ES-I3 (cell line): ENCODE data around the gene DNAJB5.
"Not testable (repeated sequence)": the region's sequence is repeated elsewhere in the genome, so short reads cannot be mapped to it uniquely, and the experiment has no call there.

Source experiments
- H3K36me3 ChIP-seq: 2 replicates; pipeline ENCODE4 v1.6.1; 2013; ENCODE audit warnings: mild to moderate bottlenecking, low read length, control low read depth, moderate library complexity; ENCODE audit not compliant: insufficient read depth
- H3K4me1 ChIP-seq: 2 replicates; pipeline ENCODE4 v1.6.1; 2013; ENCODE audit warnings: mild to moderate bottlenecking, control low read depth, low read length; ENCODE audit not compliant: insufficient read depth
- H3K9ac ChIP-seq: 2 replicates; pipeline ENCODE4 v1.6.1; 2013; ENCODE audit warnings: low read depth, mild to moderate bottlenecking, low read length, moderate library complexity
- H3K9me3 ChIP-seq: 2 replicates; pipeline ENCODE4 v1.6.1; 2013; ENCODE audit warnings: mild to moderate bottlenecking, low read length, moderate library complexity; ENCODE audit not compliant: control insufficient read depth, insufficient read depth

DNAJB5 gene

DNA sequence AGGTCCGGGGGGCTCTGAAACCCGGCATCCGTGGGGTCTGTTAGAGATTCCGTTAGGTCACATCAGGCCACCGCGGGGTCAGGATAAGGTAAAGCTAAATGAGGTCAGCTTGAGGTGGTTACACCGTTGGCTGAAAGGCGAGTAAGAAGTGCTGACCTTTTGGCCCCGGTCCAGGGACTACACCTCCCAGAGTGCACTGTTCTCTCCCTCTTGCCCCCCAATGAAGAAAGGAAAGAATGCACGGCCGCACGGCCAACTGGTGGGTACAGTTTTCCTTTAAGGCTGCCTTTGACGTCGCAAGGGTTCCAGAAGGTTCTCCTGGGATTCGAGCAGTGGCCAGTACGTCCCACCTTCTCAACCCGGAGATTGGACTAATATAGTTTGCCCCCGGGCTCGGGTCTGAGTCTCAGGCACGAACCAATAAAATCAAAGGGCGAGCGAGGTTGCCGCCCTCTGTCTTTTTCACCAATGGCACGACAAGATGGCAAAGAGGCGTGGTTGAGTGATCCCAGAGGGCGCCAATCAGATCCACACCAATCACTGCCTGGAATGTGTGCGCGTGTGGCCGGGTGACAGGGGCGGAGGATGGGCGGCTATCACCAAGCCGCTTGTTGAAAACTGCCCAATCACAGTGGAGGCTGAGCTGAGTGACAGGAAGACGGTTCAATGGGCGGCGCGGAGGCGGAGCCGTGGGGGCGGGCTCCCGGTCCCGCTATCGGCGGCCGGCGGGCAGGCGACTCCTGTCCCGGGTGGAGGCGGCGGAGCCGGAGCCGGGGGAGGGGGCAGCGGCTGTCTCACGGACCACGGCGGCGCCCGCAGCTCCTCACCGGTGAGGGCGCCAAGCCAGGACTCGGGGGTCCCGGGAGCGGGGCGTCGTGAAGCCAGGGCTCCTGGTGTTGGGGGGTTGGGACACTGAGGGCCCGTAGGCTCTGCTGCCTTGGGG lies at the start of gene DNAJB5:
Gene DNAJB5 (plus strand): TSS at position 743 of the 943 bp plus-strand sequence. CDS start 886 bp downstream, outside the sequence.
- H3K9me3 ChIP-seq = no peaks in the 10 kb centered on the region
- no peaks in the 10 kb centered on the region for H3K36me3 ChIP-seq
- H3K4me1 ChIP-seq = peaks cover 40% of the 10 kb centered on the region
- peak within 1 kb of the TSS; percentile 76 for H3K9ac ChIP-seq

DNA sequence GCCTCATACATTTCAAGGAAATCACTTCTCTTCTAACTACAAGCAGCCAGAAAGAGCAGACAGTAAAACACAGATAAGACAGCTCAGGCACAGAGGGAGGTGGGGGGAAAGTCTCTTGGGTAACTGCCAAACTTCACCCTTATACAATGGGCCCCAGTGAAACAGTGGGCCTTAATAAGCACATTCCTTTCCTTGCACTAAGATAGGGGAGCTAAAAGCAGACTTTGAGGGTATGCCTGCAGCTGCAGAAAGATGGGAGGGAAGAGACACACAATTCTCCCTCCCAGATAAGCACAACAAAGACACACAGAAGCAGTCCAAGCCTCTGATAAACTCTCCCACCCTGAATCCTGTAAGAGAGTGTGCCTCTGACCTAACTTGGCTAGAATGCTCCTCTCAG lies 49.6 kb upstream of the DNAJB5 start:
- H3K36me3 ChIP-seq, H3K9me3 ChIP-seq, H3K4me1 ChIP-seq, H3K9ac ChIP-seq: not testable (repeated sequence)

DNA sequence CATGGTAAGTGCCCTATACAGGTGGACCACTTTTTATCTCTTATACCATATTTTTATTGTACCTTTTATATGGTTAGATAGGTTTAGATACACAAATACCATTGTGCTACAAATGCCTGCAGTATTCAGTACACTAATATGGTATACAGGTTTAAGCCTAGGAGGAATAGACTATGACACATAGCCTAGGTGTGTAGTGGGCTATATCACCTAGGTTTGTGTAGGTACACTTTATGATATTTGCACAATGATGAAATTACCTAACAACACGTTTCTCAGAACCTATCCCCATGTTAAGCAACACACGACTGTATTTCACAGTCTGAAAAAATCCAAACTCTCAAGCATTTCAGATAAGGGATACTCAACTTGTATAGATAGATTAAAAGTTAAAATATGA lies 41.1 kb upstream of the DNAJB5 start:
- Histone ChIP-seq H3K36me3 (no peaks in the 10 kb centered on the region), H3K9ac (no peak overlapping the region), H3K4me1 (no peaks in the 10 kb centered on the region), H3K9me3 (no peaks in the 10 kb centered on the region)

GRCh38 chr9:34954225-34954624 lies 35.3 kb upstream of the DNAJB5 start:
- H3K4me1 ChIP-seq = no peaks in the 10 kb centered on the region
- H3K9ac ChIP-seq = no peak overlapping the region
- H3K36me3 ChIP-seq = no peaks in the 10 kb centered on the region
- H3K9me3 ChIP-seq = no peaks in the 10 kb centered on the region

GRCh38 chr9:34956066-34956465 lies 33.5 kb upstream of the DNAJB5 start:
- H3K4me1 ChIP-seq = not testable (repeated sequence)

DNA sequence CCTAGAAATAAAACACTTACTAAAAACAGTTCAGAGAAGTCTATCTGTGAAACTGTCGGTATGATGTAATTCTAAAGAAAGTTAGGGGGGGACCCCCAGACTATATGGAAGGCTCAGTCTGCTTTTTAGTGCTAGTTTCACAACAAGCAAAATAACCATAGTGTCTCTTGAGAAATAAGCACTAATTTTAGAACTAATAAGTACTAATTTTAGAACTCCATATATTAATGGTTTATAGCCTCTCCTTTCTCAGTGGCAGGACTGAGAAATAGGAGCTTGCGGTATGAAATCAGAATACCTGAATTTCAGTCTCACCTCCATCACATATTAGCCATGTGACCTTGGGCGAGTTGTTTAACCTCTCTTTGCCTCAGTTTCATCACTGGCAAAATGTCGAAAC lies 32.9 kb upstream of the DNAJB5 start:
- no peaks in the 10 kb centered on the region for H3K9me3 ChIP-seq
- H3K4me1 ChIP-seq = no peaks in the 10 kb centered on the region; the same call in 1 of the 2 replicates
- H3K9ac ChIP-seq = no peak overlapping the region
- H3K36me3 ChIP-seq = no peaks in the 10 kb centered on the region

More at GRCh38 chr9:34956066-34956465, 33.5 kb upstream of the DNAJB5 start:
- not testable (repeated sequence) for H3K36me3 ChIP-seq, H3K9ac ChIP-seq, H3K9me3 ChIP-seq

DNA sequence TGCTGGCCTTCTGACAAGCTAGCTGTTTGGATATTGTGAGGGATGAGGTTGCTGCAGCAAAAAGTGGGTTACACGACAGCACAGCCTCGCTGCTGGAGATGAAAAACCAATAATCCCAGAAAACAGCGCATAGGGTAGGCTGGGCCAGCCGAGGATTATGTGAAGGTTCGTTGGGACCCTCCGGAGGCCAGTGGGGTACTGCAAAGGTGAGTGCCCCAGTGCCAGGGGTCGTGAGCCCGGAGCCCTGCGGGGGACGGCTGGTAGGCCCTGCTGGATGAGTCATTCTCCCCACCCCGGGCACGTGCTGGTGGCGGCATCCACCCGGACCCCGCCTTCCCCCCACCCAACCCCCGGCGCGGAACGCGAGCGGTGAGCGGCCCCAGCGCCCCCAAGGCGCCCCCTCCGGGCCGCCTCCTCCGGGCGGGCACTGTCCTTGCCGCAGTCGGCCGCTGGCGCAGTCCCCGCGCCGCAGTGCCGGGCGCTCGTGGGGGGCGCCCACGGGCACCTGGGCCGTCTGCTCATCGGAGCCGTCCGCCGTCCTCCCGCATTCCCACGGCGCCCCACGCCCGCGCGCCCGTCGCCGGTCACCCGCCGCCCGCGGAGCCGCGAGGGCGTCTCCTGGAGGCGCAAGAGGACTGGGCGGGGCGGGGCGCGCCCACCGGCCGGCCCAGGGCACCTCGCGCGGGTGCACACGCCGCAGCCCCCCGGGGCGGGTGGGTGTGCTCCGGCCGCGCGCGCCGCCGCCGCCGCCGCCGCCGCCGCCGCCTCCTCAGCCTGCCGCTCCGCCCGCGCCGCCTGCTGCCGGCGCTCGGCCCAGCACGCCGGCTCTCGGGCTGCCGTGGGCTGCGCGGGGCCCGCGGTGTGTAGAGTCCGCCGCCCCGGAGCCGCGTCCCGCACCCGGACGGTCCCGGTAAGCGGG lies 31.8 kb upstream of the DNAJB5 start, which contains the start of gene PHF24:
Gene PHF24 (plus strand): TSS at position 794 of the 919 bp plus-strand sequence. CDS start 13,014 bp downstream, outside the sequence.
- Histone ChIP-seq H3K9ac (peak within 1 kb of the TSS; percentile 58), H3K36me3 (no peaks in the 10 kb centered on the region), H3K4me1 (peaks cover 10% of the 10 kb centered on the region), H3K9me3 (no peaks in the 10 kb centered on the region)

DNA sequence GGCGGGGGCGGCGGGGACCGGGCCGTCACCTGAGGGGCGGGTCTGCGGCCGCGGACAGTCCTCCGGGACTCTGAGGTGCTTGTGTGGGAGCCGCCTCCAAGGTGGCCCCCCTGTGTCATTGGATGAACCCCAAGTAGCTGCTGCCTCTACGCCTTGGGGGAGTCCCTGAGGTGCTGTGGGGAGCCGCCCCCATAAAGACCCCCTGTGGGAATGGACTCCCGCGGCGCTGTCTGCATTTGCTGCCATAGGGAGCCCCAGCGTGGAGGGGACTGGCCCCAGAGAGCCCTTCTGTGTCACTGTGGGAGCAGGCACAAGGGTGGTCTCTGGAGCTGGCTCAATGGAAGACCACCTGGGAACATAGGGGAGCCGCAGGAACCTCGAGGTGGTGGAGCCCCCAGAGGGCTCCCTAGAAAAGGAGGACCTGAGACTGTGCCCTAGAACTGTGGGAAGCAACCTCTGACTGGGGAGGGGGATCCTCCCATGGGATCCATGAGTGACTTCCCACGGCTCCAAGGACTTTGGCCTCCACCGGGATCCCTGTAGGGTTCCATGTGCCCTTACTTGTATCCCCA lies 31.0 kb upstream of the DNAJB5 start:
- H3K36me3 ChIP-seq = no peaks in the 10 kb centered on the region
- peak overlapping the region; percentile 46; the same call in 1 of the 2 replicates for H3K9ac ChIP-seq
- peaks cover 17% of the 10 kb centered on the region for H3K4me1 ChIP-seq

DNA sequence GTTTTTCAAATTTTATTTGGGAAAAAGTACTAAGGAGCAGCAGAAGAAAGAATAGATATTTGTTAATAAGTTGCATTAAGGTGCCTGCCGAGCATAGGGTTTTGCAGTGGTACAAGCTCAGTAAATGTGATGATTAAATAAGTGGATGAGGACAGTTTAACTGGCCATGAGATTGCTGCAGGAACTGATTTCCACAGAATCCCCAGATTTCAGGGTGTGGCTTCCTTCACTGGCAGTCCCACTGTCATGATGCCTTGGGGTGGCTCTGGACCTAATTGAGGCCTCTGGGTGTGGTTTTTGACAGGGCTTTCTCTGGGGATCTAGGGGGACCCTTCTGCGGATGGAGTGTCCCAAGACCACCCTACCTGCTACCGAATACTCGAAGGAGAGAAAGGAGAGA lies 30.1 kb upstream of the DNAJB5 start:
- no peak overlapping the region for H3K9ac ChIP-seq
- no peaks in the 10 kb centered on the region for H3K9me3 ChIP-seq
- no peaks in the 10 kb centered on the region for H3K36me3 ChIP-seq
- H3K4me1 ChIP-seq = peaks cover 21% of the 10 kb centered on the region

More for the DNA sequence above, 31.0 kb upstream of the DNAJB5 start:
- H3K9me3 ChIP-seq = no peaks in the 10 kb centered on the region

- Histone ChIP-seq H3K9ac (no peak overlapping the region), H3K4me1 (peaks cover 21% of the 10 kb centered on the region), H3K9me3 (no peaks in the 10 kb centered on the region), H3K36me3 (no peaks in the 10 kb centered on the region)
These were observed 27.7 kb upstream of the DNAJB5 start for GRCh38 chr9:34961574-34962490.

GRCh38 chr9:34962546-34962945 lies 27.0 kb upstream of the DNAJB5 start:
- H3K9ac ChIP-seq = no peak overlapping the region
- H3K9me3 ChIP-seq = no peaks in the 10 kb centered on the region
- H3K4me1 ChIP-seq = peaks cover 21% of the 10 kb centered on the region
- no peaks in the 10 kb centered on the region for H3K36me3 ChIP-seq

- H3K9me3 ChIP-seq = no peaks in the 10 kb centered on the region
These were observed 26.0 kb upstream of the DNAJB5 start for GRCh38 chr9:34963552-34963951.

DNA sequence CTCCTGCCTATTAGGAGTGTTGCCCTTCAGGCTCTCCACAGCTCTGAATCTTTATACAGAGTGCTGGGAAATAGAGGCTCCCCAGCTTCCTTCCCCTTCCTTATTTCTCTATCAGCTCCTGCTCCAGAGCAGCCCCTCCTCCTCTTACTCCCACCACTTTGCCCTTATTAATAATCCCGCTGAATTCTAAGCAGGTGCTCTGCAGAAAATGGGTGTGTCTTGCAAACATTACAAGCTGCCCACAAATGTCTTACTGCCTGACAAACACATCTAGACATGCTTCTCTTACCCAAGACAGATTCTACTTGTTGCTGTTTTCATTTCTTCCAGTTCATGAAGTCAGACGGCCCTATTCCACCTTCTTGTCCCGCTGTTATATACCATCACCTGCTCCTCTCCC lies 25.1 kb upstream of the DNAJB5 start:
- Histone ChIP-seq H3K9me3 (no peaks in the 10 kb centered on the region), H3K36me3 (no peaks in the 10 kb centered on the region), H3K4me1 (peaks cover 21% of the 10 kb centered on the region), H3K9ac (no peak overlapping the region)

More at GRCh38 chr9:34963552-34963951, 26.0 kb upstream of the DNAJB5 start:
- Histone ChIP-seq H3K4me1 (peaks cover 21% of the 10 kb centered on the region), H3K36me3 (no peaks in the 10 kb centered on the region), H3K9ac (no peak overlapping the region)
